GM12878 (cell line): ENCODE data around the gene DSG2. TPM values are rescaled to one million over a fixed set of nuclear protein-coding genes. Genes with fewer than 3 reads are reported as not detected.

Experiments
- CHD4 ChIP-seq: fragments of 200-600 bp; sonication (generic); IDR thresholded peaks from 2 replicates; pipeline ENCODE4 v1.6.1; 2016; ENCODE audit warnings: mild to moderate bottlenecking
- CREM ChIP-seq: IDR thresholded peaks from 2 replicates; pipeline ENCODE4 v1.6.1; 2014; ENCODE audit warnings: antibody characterized with exemption, low read depth
- DPF2 ChIP-seq: fragments of 450-650 bp; IDR thresholded peaks from 2 replicates; pipeline ENCODE4 v1.6.1; 2017; ENCODE audit warnings: mild to moderate bottlenecking
- FOS ChIP-seq: IDR thresholded peaks from 3 replicates; pipeline ENCODE4 v1.6.1; 2011; ENCODE audit warnings: borderline replicate concordance; ENCODE audit not compliant: insufficient read length; ENCODE audit errors: extremely low read depth
- HDGF ChIP-seq: fragments of 450-650 bp; IDR thresholded peaks from 2 replicates; pipeline ENCODE4 v1.6.1; 2016; ENCODE audit warnings: antibody characterized with exemption
- MYC ChIP-seq: IDR thresholded peaks from 2 replicates; pipeline ENCODE4 v1.6.1; 2011; ENCODE audit warnings: mild to moderate bottlenecking, low read length, moderate library complexity, inconsistent platforms; ENCODE audit not compliant: insufficient read depth, insufficient replicate concordance, insufficient read length, severe bottlenecking
- NFYA ChIP-seq: IDR thresholded peaks from 2 replicates; pipeline ENCODE4 v1.6.1; 2011; ENCODE audit warnings: low read depth, mild to moderate bottlenecking, low read length, improper control_type of control experiment, borderline replicate concordance
- NR2C2 ChIP-seq: IDR thresholded peaks from 2 replicates; pipeline ENCODE4 v1.6.1; 2011; ENCODE audit warnings: borderline replicate concordance, low read depth; ENCODE audit not compliant: control insufficient read depth, insufficient read length
- NR2F1 ChIP-seq: fragments of 450-650 bp; conservative IDR thresholded peaks from 2 replicates; pipeline ENCODE4 v1.6.1; 2017; ENCODE audit warnings: mild to moderate bottlenecking
- POLR2A ChIP-seq: IDR thresholded peaks from 2 replicates; pipeline ENCODE4 v1.6.1; 2011; ENCODE audit warnings: low read depth, mild to moderate bottlenecking, low read length
- STAT1 ChIP-seq: fragments of 450-650 bp; conservative IDR thresholded peaks from 2 replicates; pipeline ENCODE4 v1.6.1; 2014; ENCODE audit warnings: antibody characterized with exemption, mild to moderate bottlenecking
- STAT3 ChIP-seq: IDR thresholded peaks from 2 replicates; pipeline ENCODE4 v1.6.1; 2011; ENCODE audit warnings: low read depth, low read length, improper control_type of control experiment
- TCF3 ChIP-seq: IDR thresholded peaks from 2 replicates; pipeline ENCODE4 v1.6.1; 2012; ENCODE audit warnings: low read depth, mild to moderate bottlenecking, low read length, borderline replicate concordance; ENCODE audit not compliant: insufficient read depth
- ZZZ3 ChIP-seq: IDR thresholded peaks from 2 replicates; pipeline ENCODE4 v1.6.1; 2011; ENCODE audit warnings: low read depth; ENCODE audit not compliant: control insufficient read depth, insufficient read length
- polyA plus RNA-seq, 11 experiments: library from polyadenylated mRNA; depleted of rRNA in 4 of 11; unstranded in 6 of 11; stranded (reverse) in 5 of 11; fragments of >200 nt; fragmentation: Nextera tagmentation in 4 of 11; fragmentation: Illumina TruSeq in 1 of 11; extraction: Ambion mirVana in 4 of 11; extraction: Trizol in 1 of 11; gene quantifications; 1 replicate in 1 of 11; 2 replicates in 10 of 11; pipeline versions ENCODE4 v1.2.1 to v1.2.3, GENCODE V29; 2011 to 2016; ENCODE audit warnings: inconsistent platforms in 2 of 11, missing spikeins in 2 of 11, low read depth in 1 of 11
- total RNA-seq, 4 experiments: library from RNA; depleted of rRNA in 3 of 4; stranded (reverse); fragments of >200 nt in 3 of 4; fragmentation: Illumina TruSeq in 1 of 4; extraction: Trizol in 1 of 4; gene quantifications; 2 replicates each; pipeline versions ENCODE4 v1.2.1 to v1.2.3, GENCODE V29; 2013 to 2021
- TF ChIP-seq, protein P1 (sequence below): fragments of 450-650 bp; conservative IDR thresholded peaks from 2 replicates; pipeline ENCODE4 v1.6.1; 2017; ENCODE audit warnings: mild to moderate bottlenecking, moderate library complexity
- TF ChIP-seq, protein P2 (sequence below): IDR thresholded peaks from 2 replicates; pipeline ENCODE4 v1.6.1; 2011; ENCODE audit warnings: low read depth, low read length, improper control_type of control experiment, borderline replicate concordance
- TF ChIP-seq, protein P3 (sequence below): IDR thresholded peaks from 2 replicates; pipeline ENCODE4 v1.6.1; 2012; ENCODE audit warnings: low read depth, low read length, improper control_type of control experiment
- TF ChIP-seq, protein P4 (sequence below): fragments of 450-650 bp; IDR thresholded peaks from 2 replicates; pipeline ENCODE4 v1.6.1; 2017; ENCODE audit warnings: mild to moderate bottlenecking, moderate library complexity
- TF ChIP-seq, protein P5 (sequence below): fragments of 450-650 bp; IDR thresholded peaks from 2 replicates; pipeline ENCODE4 v1.6.1; 2018; ENCODE audit warnings: borderline replicate concordance, mild to moderate bottlenecking; ENCODE audit not compliant: partially characterized antibody

DSG2 gene
- total and polyA plus RNA-seq, 10 of the 15 experiments (the other 5 are each of a cell fraction or from before 2014, with no cell fraction given), result 11.7 to 46.2 (median 28.0) TPM

DNA sequence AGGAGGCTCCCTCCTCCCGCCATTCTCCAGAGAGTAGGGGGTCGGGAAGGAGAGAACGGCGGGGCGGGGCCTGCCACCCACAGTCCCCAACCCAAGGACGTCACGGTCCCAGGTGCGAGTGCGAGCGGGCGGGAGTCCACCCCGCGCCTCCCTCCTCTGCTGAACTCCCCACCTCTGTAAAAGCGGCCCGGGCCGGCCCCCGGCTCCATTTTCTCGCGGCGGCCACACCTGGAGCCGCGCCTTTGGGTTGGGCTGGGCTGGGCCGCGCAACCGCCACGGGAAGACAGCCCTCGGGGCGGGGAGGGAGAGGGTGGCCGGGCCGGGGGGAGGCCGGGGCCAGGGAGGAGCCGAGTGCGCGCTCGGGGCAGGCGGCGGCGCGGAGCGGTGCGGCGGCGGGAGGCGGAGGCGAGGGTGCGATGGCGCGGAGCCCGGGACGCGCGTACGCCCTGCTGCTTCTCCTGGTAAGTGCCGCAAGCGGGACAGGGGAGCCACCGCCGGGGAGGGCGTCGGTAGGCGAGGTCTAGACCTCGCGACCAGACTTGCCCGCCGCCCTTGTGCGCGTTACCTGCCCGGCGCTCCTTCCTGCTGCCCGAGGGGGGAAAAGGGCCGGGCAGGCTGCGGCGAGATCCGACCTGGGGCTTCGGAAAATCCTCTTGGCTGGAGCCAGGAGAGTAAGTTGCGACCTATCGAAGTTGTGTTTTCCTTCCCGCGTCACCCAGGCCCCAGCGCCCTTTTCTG, at the start of gene DSG2 (continued):
- TF ChIP-seq, protein P1, sequence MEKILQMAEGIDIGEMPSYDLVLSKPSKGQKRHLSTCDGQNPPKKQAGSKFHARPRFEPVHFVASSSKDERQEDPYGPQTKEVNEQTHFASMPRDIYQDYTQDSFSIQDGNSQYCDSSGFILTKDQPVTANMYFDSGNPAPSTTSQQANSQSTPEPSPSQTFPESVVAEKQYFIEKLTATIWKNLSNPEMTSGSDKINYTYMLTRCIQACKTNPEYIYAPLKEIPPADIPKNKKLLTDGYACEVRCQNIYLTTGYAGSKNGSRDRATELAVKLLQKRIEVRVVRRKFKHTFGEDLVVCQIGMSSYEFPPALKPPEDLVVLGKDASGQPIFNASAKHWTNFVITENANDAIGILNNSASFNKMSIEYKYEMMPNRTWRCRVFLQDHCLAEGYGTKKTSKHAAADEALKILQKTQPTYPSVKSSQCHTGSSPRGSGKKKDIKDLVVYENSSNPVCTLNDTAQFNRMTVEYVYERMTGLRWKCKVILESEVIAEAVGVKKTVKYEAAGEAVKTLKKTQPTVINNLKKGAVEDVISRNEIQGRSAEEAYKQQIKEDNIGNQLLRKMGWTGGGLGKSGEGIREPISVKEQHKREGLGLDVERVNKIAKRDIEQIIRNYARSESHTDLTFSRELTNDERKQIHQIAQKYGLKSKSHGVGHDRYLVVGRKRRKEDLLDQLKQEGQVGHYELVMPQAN, result peak; percentile 63; the same call in 1 of the 2 replicates
- TF ChIP-seq CHD4 (no peak), CREM (no peak), STAT1 (no peak), TCF3 (no peak), DPF2 (peak; percentile 78), HDGF (0 out of 2 replicates have a peak, but pooled peaks have one; percentile 9), POLR2A (peak; percentile 89), STAT3 (no peak), NFYA (no peak), NR2C2 (no peak), NR2F1 (peak; percentile 32; the same call in 1 of the 2 replicates), FOS (no peak), ZZZ3 (no peak), MYC (peak; percentile 52)
- TF ChIP-seq, protein P2, sequence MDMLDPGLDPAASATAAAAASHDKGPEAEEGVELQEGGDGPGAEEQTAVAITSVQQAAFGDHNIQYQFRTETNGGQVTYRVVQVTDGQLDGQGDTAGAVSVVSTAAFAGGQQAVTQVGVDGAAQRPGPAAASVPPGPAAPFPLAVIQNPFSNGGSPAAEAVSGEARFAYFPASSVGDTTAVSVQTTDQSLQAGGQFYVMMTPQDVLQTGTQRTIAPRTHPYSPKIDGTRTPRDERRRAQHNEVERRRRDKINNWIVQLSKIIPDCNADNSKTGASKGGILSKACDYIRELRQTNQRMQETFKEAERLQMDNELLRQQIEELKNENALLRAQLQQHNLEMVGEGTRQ, result no peak
- TF ChIP-seq, protein P3, sequence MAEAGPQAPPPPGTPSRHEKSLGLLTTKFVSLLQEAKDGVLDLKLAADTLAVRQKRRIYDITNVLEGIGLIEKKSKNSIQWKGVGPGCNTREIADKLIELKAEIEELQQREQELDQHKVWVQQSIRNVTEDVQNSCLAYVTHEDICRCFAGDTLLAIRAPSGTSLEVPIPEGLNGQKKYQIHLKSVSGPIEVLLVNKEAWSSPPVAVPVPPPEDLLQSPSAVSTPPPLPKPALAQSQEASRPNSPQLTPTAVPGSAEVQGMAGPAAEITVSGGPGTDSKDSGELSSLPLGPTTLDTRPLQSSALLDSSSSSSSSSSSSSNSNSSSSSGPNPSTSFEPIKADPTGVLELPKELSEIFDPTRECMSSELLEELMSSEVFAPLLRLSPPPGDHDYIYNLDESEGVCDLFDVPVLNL, result 0 out of 2 replicates have a peak, but pooled peaks have one; percentile 9
- TF ChIP-seq, protein P4, sequence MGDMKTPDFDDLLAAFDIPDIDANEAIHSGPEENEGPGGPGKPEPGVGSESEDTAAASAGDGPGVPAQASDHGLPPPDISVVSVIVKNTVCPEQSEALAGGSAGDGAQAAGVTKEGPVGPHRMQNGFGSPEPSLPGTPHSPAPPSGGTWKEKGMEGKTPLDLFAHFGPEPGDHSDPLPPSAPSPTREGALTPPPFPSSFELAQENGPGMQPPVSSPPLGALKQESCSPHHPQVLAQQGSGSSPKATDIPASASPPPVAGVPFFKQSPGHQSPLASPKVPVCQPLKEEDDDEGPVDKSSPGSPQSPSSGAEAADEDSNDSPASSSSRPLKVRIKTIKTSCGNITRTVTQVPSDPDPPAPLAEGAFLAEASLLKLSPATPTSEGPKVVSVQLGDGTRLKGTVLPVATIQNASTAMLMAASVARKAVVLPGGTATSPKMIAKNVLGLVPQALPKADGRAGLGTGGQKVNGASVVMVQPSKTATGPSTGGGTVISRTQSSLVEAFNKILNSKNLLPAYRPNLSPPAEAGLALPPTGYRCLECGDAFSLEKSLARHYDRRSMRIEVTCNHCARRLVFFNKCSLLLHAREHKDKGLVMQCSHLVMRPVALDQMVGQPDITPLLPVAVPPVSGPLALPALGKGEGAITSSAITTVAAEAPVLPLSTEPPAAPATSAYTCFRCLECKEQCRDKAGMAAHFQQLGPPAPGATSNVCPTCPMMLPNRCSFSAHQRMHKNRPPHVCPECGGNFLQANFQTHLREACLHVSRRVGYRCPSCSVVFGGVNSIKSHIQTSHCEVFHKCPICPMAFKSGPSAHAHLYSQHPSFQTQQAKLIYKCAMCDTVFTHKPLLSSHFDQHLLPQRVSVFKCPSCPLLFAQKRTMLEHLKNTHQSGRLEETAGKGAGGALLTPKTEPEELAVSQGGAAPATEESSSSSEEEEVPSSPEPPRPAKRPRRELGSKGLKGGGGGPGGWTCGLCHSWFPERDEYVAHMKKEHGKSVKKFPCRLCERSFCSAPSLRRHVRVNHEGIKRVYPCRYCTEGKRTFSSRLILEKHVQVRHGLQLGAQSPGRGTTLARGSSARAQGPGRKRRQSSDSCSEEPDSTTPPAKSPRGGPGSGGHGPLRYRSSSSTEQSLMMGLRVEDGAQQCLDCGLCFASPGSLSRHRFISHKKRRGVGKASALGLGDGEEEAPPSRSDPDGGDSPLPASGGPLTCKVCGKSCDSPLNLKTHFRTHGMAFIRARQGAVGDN, result peak; percentile 68
- TF ChIP-seq, protein P5, sequence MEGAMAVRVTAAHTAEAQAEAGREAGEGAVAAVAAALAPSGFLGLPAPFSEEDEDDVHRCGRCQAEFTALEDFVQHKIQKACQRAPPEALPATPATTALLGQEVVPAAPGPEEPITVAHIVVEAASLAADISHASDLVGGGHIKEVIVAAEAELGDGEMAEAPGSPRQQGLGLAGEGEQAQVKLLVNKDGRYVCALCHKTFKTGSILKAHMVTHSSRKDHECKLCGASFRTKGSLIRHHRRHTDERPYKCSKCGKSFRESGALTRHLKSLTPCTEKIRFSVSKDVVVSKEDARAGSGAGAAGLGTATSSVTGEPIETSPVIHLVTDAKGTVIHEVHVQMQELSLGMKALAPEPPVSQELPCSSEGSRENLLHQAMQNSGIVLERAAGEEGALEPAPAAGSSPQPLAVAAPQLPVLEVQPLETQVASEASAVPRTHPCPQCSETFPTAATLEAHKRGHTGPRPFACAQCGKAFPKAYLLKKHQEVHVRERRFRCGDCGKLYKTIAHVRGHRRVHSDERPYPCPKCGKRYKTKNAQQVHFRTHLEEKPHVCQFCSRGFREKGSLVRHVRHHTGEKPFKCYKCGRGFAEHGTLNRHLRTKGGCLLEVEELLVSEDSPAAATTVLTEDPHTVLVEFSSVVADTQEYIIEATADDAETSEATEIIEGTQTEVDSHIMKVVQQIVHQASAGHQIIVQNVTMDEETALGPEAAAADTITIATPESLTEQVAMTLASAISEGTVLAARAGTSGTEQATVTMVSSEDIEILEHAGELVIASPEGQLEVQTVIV, result no peak
